ENCODE results near the gene METTL18.

The METTL18 gene

DNA sequence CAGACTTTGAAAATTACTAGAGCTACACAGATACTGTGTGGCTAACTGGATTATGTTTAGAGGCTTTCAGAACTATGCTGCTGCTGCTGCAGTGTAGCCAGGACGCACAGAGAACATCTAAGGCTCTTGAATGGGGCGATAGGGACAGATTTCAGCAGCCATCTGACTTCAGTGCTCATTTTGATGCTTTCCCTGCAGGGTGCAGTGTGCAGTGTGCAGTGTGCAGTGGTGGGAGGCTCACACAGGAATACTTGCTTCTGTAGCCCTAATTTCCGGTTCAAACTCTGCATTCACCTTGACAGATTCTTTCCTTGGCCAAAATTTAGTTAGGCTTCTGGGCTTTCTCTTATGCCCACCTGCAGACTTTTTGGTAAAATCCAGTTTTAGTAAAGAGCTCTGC, 7.7 kb downstream of the METTL18 start:
- no peak for DNase-seq (ENCODE audit: low read depth in 1 of 2, low spot score in 1 of 2)

DNA sequence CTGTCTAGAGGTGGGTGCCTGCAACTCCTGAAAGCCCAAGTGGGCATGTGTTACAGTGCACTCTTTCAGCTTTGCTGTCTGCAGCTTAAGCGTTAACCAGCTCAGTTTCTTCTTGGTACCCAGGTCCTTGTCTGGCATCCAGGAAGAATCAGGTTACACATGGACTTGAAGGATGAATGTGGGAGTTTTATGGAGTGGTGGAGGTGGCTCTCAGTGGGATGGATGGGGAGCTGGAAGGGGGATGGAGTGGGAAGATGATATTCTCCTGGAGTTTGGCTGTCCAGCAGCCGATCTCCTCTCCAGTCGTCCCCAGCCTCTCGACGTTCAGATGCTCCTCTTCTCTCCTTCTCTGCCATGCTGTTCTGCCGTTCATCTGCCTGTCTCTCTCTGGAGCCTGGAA, 9.4 kb downstream of the METTL18 start:
- DNase-seq (ENCODE audit: low read depth in 1 of 2, low spot score in 1 of 2): no peak

DNA sequence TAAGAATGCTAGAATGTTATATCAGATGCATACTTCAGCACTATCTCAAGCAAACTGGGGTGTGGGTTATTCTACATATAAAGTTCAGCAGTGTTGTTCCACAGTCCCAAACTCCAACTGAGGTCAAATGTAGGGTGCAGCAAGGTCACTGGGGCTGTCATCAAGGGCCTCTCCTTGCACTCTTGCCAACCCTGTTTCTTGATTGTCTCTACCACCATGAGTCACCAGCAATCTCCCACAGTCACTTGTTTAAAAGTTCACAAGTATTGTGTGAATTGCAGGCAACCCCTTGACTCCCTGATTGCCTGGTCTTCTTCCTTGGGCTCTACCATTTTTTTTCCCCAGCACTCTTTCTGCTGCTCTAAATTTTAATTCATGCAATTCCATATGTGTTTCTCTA, 10.6 kb downstream of the METTL18 start:
- no peak for DNase-seq (ENCODE audit: low read depth in 1 of 2, low spot score in 1 of 2)

DNA sequence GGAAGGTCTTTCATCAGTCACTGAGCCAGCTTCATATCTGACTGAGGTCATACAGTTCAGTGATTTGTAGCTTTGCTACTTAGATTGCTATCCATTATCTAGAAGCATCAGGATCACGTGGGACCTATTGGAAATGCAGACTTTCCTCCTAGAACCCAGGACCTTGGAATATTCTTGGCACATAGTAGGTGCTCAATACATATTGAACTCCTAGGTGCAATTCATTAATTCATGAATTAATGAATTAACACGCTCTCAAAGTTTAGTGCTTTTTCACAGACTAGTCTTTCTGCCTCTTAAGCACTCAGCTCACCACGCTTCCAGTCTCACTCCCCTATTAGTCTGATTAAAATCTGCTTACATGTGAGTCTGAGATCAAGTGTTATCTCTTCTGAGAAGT, 12.1 kb downstream of the METTL18 start:
- no peak for DNase-seq (ENCODE audit: low read depth in 1 of 2, low spot score in 1 of 2)

DNA sequence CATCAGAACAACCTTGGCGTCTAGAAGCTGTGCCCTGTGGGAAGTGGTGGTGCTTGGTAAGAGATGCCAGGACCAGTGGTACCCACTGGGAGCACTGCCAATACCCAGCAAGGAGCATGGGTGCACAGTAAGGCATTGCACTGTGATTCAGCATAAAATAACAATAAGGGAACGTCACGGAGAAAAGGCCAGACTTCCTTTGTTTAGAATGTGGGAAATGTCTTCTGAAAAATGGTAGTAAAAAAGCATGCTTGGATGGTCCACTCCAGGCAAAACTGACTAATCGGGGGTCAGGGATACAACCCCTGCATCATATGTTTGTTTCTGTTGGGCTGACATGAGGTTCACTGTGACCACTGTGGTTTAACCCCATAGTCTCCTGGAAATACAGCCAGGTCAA, 14.7 kb downstream of the METTL18 start:
- DNase-seq (ENCODE audit: low read depth in 1 of 2, low spot score in 1 of 2): no peak

DNA sequence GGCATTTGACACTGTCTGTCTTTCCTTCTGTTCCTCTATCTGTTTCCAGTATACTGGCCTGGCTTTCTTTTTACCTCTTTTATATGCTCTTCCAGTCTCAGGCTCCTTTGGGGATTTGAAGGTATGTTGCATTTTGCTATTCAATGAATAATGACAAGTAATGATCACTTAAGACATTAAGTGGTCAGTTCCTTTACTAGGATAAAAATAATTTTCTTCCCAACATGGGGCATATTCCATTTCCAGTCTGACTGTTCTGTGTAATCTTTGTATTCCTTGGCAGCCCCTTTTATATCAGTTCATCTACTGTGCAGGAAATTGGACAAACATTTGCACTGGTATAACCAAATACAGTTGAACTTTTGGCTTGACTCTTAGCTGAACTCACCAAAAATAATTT, 15.6 kb downstream of the METTL18 start:
- no peak for DNase-seq (ENCODE audit: low read depth in 1 of 2, low spot score in 1 of 2)

DNA sequence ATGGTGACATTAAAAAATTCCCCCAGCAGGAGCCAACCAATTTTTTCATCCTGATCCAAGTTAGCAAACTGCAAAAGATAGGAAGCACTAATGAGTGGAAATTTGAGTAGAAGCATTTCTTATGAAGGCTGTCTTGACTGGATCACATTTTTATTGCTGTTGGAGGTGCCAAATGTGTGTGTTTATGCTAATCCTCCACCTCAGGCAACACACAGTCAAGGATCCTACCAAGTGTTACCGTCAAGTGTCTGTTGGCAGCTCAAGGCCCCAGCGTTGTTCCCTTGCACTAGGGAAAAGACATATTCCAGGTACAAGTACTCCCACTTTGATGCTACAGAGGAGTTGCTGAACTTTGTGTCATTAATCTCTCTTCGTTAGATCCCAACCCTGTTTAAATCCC, 18.3 kb downstream of the METTL18 start:
- DNase-seq (ENCODE audit: low read depth in 1 of 2, low spot score in 1 of 2): no peak

DNA sequence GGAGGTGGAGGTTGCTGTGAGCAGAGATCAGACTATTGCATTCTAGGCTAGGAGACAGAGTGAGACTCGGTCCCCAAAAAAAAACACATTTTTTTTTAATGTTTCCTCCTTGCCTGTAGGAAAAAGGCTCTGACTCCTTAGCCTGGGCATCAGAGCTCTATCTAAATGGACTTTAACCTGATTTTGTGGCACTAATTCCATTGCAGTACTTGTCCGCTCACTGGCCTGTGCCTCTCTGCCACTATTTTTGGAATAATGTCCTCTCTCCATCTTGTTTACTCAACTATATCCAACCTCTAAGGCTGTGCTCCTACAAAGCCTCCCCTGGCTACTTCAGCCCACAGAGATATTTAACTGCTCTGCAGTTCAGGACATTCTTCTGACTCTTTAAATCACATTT, 26.5 kb downstream of the METTL18 start:
- DNase-seq (ENCODE audit: low read depth in 1 of 2, low spot score in 1 of 2): no peak

DNA sequence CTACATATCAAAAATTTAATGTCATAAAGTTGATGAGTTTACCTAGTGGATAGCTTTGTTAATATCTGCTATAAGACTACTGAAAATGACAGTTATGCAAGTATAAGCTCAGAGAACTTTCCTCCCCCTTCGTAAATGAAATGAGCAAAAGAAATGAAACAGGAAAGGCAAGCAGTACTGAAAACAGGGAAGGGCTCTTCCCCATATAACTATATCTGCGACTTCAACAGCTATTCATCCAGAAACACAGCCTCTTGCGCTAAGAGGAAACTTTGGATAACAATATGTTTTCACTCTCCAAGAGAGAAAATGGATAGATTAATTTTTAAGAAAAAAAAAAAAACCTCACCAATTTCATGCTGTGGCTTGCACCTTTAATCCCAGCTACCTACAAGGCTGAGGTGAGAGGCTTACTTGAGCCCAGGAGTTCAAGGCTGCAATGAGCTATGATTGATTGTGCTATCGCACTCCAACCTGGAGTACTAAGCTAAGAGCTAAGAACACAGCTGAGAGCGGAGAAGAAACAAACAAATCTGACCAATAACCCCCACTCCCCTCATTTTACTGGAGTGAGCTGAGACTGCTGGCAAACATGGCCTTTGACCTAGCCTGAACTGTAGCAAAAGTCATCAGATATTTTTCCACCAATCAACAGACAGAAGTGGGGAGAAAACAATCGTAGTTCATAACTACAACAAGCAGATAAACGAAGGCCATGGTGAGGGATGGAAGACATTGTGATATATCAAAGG, 29.0 kb downstream of the METTL18 start:
- no peak for DNase-seq (ENCODE audit: low read depth in 1 of 2, low spot score in 1 of 2)

DNA sequence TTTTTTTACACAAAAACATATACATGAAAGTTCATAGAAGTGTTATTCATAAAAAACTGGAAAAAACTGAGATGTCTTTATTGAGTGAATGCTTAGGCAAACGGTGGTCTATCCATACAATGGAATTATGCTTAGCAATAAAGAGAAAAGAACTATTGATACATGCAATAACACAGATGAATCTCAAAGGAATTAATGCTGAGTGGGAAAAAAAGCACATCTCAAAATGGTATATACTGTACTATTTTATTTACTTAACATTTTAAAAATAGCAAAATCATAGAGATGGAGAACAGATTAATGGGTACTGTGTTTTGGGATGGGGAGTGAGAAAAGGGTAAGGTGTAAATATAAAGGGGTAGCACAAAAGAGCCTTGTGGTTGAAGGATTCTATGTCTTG, 29.8 kb downstream of the METTL18 start:
- DNase-seq (ENCODE audit: low read depth in 1 of 2, low spot score in 1 of 2): no peak

DNA sequence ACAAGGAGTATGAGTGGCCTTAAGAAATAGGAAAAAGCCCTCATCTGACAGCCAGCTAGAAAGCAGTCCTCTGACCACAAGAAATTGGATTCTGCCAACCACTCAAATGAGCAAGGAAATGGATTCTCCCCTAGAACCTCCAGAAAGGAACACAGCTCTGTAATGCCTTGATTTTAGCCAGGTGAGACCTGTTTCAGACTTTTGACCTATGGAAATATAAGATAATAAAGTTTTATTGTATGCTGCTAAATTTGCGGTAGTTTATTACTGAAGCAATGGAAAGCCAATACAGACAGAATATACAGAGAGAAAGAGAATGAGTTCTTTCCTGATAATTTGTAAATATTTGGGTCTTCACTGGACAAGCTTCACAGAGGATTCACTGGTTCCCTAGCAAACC, 32.0 kb downstream of the METTL18 start:
- DNase-seq (ENCODE audit: low read depth in 1 of 2, low spot score in 1 of 2): no peak

DNA sequence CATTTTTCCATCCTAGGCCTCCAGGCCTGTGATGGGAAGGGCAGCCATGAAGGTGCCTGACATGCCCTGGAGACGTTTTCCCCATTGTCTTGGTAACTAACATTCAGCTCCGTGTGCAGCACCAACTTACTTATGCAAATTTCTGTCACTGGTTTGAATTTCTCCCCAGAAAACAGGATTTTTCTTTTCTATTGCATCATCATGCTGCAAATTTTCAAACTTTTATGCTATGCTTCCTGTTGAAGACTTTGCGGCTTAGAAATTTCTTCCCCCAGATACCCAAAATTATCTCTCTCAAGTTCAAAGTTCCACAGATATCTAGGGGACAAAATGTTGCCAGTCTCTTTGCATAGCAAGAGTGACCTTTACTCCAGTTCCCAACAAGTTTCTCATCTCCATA, 35.7 kb downstream of the METTL18 start:
- no peak for DNase-seq (ENCODE audit: low read depth in 1 of 2, low spot score in 1 of 2)

DNA sequence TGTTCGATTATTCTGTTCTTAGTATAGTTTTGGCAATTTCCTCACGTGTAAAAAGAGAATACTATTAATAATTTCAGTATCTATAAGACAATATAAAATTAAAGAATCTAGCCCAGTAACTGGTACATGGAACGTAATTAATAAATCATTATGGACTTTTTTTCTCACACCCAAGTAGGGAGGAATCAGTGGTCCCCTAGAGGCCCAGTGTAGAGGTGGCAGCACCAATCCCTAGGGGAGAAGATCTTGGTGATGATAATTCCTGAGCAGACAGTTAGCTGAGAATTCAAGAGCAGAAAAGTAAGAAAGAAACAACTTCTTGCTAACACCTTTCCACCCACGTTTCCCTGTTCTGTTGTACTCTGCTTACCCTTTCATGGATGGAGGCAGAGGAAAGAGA, 41.2 kb downstream of the METTL18 start:
- DNase-seq (ENCODE audit: low read depth in 1 of 2, low spot score in 1 of 2): no peak

DNA sequence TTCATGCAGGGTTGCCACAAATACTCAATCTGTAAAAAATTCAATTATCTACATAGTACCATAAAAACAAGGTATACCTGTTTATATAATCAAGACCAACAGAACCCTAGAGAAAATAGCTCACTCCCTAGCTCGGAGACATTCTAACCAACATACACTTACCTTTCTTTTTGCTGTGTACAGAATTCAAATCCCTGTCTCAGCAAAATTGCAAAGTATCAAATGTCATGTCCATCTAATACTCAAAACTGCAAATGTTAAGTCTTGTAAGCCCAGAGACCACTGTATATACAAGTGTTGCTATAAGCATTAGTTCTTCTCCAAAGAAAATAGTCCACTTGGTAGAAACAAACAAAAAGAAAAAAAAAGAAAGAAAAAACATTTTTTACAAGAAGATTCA, 44.7 kb downstream of the METTL18 start:
- no peak for DNase-seq (ENCODE audit: low read depth in 1 of 2, low spot score in 1 of 2)

DNA sequence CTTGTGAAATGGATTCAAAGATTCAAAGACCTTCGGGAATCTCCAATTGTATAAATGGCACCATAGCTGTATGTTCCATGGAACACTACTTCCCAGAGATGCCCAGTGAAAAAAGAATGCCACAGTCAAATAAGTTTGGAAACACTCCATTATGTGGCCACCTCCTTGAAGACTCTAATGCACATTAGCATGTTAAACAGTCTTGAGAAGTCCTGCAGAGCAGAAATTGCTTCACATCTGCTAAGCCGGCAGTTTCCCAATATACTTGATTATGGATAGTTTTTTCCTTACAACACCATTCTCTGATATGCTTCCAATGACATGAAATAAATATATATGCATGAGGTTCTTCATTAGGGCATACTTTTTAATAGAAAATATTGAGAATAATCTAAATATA, 48.2 kb downstream of the METTL18 start:
- DNase-seq (ENCODE audit: low read depth in 1 of 2, low spot score in 1 of 2): no peak

DNA sequence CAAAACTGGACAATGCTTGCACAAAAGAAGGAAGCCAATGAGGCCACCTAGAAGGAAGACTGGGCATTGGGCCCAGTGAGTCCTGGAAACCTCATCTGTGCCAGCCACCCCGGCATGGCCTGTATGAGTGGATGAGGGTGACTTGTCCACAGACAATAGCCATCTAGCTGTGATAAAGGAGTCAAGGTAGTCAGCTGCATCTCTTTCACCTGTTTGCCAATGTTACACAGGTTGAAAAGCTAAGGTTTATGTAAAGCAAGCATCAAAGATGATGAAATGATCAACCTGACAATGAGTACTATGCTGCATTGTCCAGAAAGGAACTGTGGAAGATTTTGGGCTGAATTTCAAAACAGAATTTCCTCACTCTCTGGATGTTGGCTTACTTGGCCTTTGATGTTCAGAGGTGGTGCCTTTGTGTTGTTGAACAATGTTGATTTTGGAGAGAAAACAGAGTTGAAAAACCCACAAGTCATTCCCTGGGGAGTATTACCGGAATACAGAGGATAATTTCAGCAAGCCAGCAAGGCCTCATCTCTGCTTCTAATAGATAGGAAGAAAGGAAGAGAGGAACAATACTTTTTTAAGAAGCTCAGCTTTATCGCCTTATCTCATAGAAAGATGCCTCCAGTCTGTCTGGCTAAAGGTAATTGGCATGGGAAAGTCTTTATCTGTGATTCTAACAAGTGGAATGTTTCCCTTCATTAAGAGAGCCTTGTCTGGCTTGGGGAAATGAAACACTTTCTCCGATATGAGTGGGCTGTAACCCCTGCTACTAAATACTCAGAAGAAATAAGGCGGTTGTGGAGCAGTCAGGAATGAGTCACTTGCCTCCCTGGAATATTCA, 49.5 kb downstream of the METTL18 start:
- no peak for DNase-seq (ENCODE audit: low read depth in 1 of 2, low spot score in 1 of 2)
